DOHH2 (cell line): ENCODE measurements around the gene HTR1E.

Experiments
- H3F3A ChIP-seq: fragments of 200-600 bp; sonication (generic), shearing (Covaris generic); 2 replicates; pipeline ENCODE4 v1.6.0; 2016; ENCODE audit warnings: antibody characterized with exemption, mild to moderate bottlenecking; ENCODE audit not compliant: control insufficient read depth, insufficient read depth
- H3K27ac ChIP-seq: fragments of 200-600 bp; sonication (generic); 2 replicates; pipeline ENCODE4 v1.5.1; 2014; ENCODE audit warnings: low read depth, mild to moderate bottlenecking, low read length, moderate library complexity
- H3K27me3 ChIP-seq: fragments of 200-600 bp; sonication (generic); 2 replicates; pipeline ENCODE4 v1.6.1; 2014; ENCODE audit warnings: mild to moderate bottlenecking, low read length, mixed read lengths; ENCODE audit not compliant: control insufficient read depth
- H3K36me3 ChIP-seq: fragments of 200-600 bp; sonication (generic); 2 replicates; pipeline ENCODE4 v1.6.1; 2014; ENCODE audit warnings: mild to moderate bottlenecking, low read length, moderate library complexity, mixed read lengths; ENCODE audit not compliant: control insufficient read depth
- H3K4me1 ChIP-seq: fragments of 200-600 bp; sonication (generic); 2 replicates; pipeline ENCODE4 v1.6.1; 2014; ENCODE audit warnings: mild to moderate bottlenecking, low read length, mixed read lengths; ENCODE audit not compliant: control insufficient read depth
- H3K4me2 ChIP-seq: fragments of 200-600 bp; sonication (generic); 2 replicates; pipeline ENCODE4 v1.6.0; 2014; ENCODE audit warnings: mild to moderate bottlenecking, low read length, moderate library complexity
- H3K4me3 ChIP-seq: fragments of 200-600 bp; sonication (generic); 2 replicates; pipeline ENCODE4 v1.5.1; 2014; ENCODE audit warnings: mild to moderate bottlenecking, low read length, mixed read lengths
- H3K79me2 ChIP-seq: fragments of 200-600 bp; sonication (generic); 2 replicates; pipeline ENCODE4 v1.6.1; 2014; ENCODE audit warnings: mild to moderate bottlenecking, low read length, mixed read lengths; ENCODE audit not compliant: control insufficient read depth
- H3K9me2 ChIP-seq: fragments of 200-600 bp; sonication (generic); replicated peaks from 2 replicates; pipeline ENCODE4 v1.6.1; 2014; ENCODE audit warnings: mild to moderate bottlenecking, low read length, mixed read lengths; ENCODE audit not compliant: control insufficient read depth
- H3K9me3 ChIP-seq: fragments of 200-600 bp; sonication (generic); 2 replicates; pipeline ENCODE4 v1.6.1; 2014; ENCODE audit warnings: antibody characterized with exemption, low read length, mixed read lengths; ENCODE audit not compliant: control insufficient read depth, insufficient read depth
- H4K20me1 ChIP-seq: fragments of 200-600 bp; sonication (generic); 2 replicates; pipeline ENCODE4 v1.6.0; 2014; ENCODE audit warnings: low read depth, mild to moderate bottlenecking, antibody characterized with exemption, low read length, moderate library complexity; ENCODE audit not compliant: control insufficient read depth, insufficient read depth
- CTCF ChIP-seq: fragments of 200-600 bp; sonication (generic); IDR thresholded peaks from one replicate; pipeline ENCODE4 v1.5.1; 2014; ENCODE audit warnings: antibody characterized with exemption, mild to moderate bottlenecking, low read depth, low read length; ENCODE audit not compliant: poor library complexity, severe bottlenecking
- EZH2phosphoT487 ChIP-seq: fragments of 200-600 bp; sonication (generic); IDR thresholded peaks from 2 replicates; pipeline ENCODE4 v1.6.1; 2017; ENCODE audit warnings: borderline replicate concordance, mild to moderate bottlenecking, antibody characterized with exemption, low read length, moderate library complexity, mixed read lengths

The HTR1E gene

GRCh38 chr6:86964029-86964579 lies 26.8 kb downstream of the HTR1E start:
- H4K20me1 ChIP-seq = no peaks in the 10 kb centered on the region
- H3K4me1 ChIP-seq = no peaks in the 10 kb centered on the region
- no peaks in the 10 kb centered on the region for H3K9me2 ChIP-seq
- no peaks in the 10 kb centered on the region for H3K36me3 ChIP-seq
- H3K79me2 ChIP-seq = no peaks in the 10 kb centered on the region
- peaks cover 14% of the 10 kb centered on the region; the same call in 1 of the 2 replicates for H3K27me3 ChIP-seq
- no peaks in the 10 kb centered on the region for H3K9me3 ChIP-seq
- TF ChIP-seq CTCF = no peak
- no peak for TF ChIP-seq EZH2phosphoT487
- no peak overlapping the region for H3K4me2 ChIP-seq
- no peak overlapping the region for H3K27ac ChIP-seq
- no peak overlapping the region for H3K4me3 ChIP-seq
- no peaks in the 10 kb centered on the region for H3F3A ChIP-seq

GRCh38 chr6:86966271-86966670 lies 28.9 kb downstream of the HTR1E start:
- no peaks in the 10 kb centered on the region for H3K9me2 ChIP-seq
- no peak overlapping the region for H3K4me2 ChIP-seq
- H3F3A ChIP-seq = no peaks in the 10 kb centered on the region
- H4K20me1 ChIP-seq = no peaks in the 10 kb centered on the region
- TF ChIP-seq CTCF (no peak), EZH2phosphoT487 (no peak)
- H3K9me3 ChIP-seq = no peaks in the 10 kb centered on the region
- H3K36me3 ChIP-seq = no peaks in the 10 kb centered on the region
- peaks cover 18% of the 10 kb centered on the region; the same call in 1 of the 2 replicates for H3K27me3 ChIP-seq
- H3K79me2 ChIP-seq = no peaks in the 10 kb centered on the region
- no peak overlapping the region for H3K27ac ChIP-seq
- H3K4me1 ChIP-seq = no peaks in the 10 kb centered on the region
- H3K4me3 ChIP-seq = no peak overlapping the region

- no peaks in the 10 kb centered on the region for H3K79me2 ChIP-seq
- no peaks in the 10 kb centered on the region for H3K4me1 ChIP-seq
- peaks cover 22% of the 10 kb centered on the region; the same call in 1 of the 2 replicates for H3K27me3 ChIP-seq
- no peaks in the 10 kb centered on the region for H3K9me2 ChIP-seq
- no peaks in the 10 kb centered on the region for H3K9me3 ChIP-seq
- no peak overlapping the region for H3K4me3 ChIP-seq
- H4K20me1 ChIP-seq = no peaks in the 10 kb centered on the region
- TF ChIP-seq CTCF (no peak), EZH2phosphoT487 (no peak)
- H3K4me2 ChIP-seq = no peak overlapping the region
- no peaks in the 10 kb centered on the region for H3K36me3 ChIP-seq
- H3F3A ChIP-seq = no peaks in the 10 kb centered on the region
- H3K27ac ChIP-seq = no peak overlapping the region
Observed at GRCh38 chr6:86969573-86969972, 32.2 kb downstream of the HTR1E start.

- H3K4me2 ChIP-seq = no peak overlapping the region
- H3F3A ChIP-seq = no peaks in the 10 kb centered on the region
- H3K9me3 ChIP-seq = no peaks in the 10 kb centered on the region
- H3K27me3 ChIP-seq = peaks cover 16% of the 10 kb centered on the region
- no peak for TF ChIP-seq EZH2phosphoT487
- TF ChIP-seq CTCF = no peak
- no peaks in the 10 kb centered on the region for H3K4me1 ChIP-seq
- H3K36me3 ChIP-seq = no peaks in the 10 kb centered on the region
- H3K27ac ChIP-seq = no peak overlapping the region
- H4K20me1 ChIP-seq = no peaks in the 10 kb centered on the region
- no peak overlapping the region for H3K4me3 ChIP-seq
- H3K79me2 ChIP-seq = no peaks in the 10 kb centered on the region
- H3K9me2 ChIP-seq = no peaks in the 10 kb centered on the region
Observed at GRCh38 chr6:86973088-86973487, 35.8 kb downstream of the HTR1E start.
